HG02870 (cell line): ENCODE measurements around the gene DNALI1.

Source experiments
- ATAC-seq: cut with Tn5 transposase; IDR thresholded peaks from one replicate; pipeline ENCODE4 v1.9.1; 2021; ENCODE audit warnings: mild to moderate bottlenecking, moderate library complexity; ENCODE audit not compliant: unreplicated experiment

DNALI1 gene

GRCh38 chr1:37599940-37600339 is 43.2 kb downstream of the DNALI1 start:
- no peak for ATAC-seq

GRCh38 chr1:37601441-37601840 is 44.7 kb downstream of the DNALI1 start:
- ATAC-seq, result no peak

- ATAC-seq, result no peak
Measured at GRCh38 chr1:37602750-37603694, 46.3 kb downstream of the DNALI1 start.

- no peak for ATAC-seq
Measured at GRCh38 chr1:37605061-37605650, 48.4 kb downstream of the DNALI1 start.

- no peak for ATAC-seq
Measured at GRCh38 chr1:37605806-37606474, 49.2 kb downstream of the DNALI1 start.

- no peak for ATAC-seq
Measured at GRCh38 chr1:37606481-37607263, 49.9 kb downstream of the DNALI1 start.

GRCh38 chr1:37609002-37609401 is 52.3 kb downstream of the DNALI1 start:
- no peak for ATAC-seq

GRCh38 chr1:37609994-37610393 is 53.3 kb downstream of the DNALI1 start:
- ATAC-seq, result no peak

- no peak for ATAC-seq
Measured at GRCh38 chr1:37612186-37612585, 55.4 kb downstream of the DNALI1 start.

GRCh38 chr1:37614105-37614504 is 57.4 kb downstream of the DNALI1 start:
- ATAC-seq, result no peak

GRCh38 chr1:37616330-37616729 is 59.6 kb downstream of the DNALI1 start:
- no peak for ATAC-seq
